GM12878 (cell line): ENCODE data around the gene RNF223. TPM values are rescaled to one million over a fixed set of nuclear protein-coding genes. Genes with fewer than 3 reads are reported as not detected.
A peak's percentile ranks its signal among the peaks of the same experiment; 100 is the strongest.

Experiments
- ATAC-seq: fragments of 200-7000 bp; cut with Tn5 transposase; 3 replicates; pipeline ENCODE4 v1.9.1; 2020; ENCODE audit warnings: mild to moderate bottlenecking, moderate library complexity
- BruUV-seq: library from RNA; stranded (reverse); fragments of 400-500 nt; replicated peaks from 2 replicates; lab custom pipeline; 2021; lab: Mats Ljungman, UMichigan
- CTCF ChIA-PET: fragments of 300-600 bp; sonication (Branson Sonifier 250); formaldehyde crosslinking; extraction: SDS; loops from one replicate; lab custom pipeline; 2021; ENCODE audit warnings: inconsistent platforms; lab: Yijun Ruan, JAX
- POLR2A ChIA-PET: fragments of 350-600 bp; formaldehyde crosslinking; extraction: SDS; loops from one replicate; lab custom pipeline; 2021; ENCODE audit warnings: inconsistent platforms; lab: Charles Lee
- RAD21 ChIA-PET: fragments of 300-600 bp; sonication (Branson Sonifier 250); formaldehyde crosslinking; loops from one replicate; lab custom pipeline; 2023; ENCODE audit warnings: antibody characterized with exemption; ENCODE audit not compliant: unreplicated experiment; lab: Charles Lee
- SMC1A ChIA-PET: fragments of 300-600 bp; sonication (Branson Sonifier 250); formaldehyde crosslinking; loops from one replicate; lab custom pipeline; 2023; ENCODE audit not compliant: unreplicated experiment, uncharacterized antibody; lab: Charles Lee
- DNase-seq: peaks from one replicate; pipeline ENCODE4 v3.0.0-alpha.2; 2011; ENCODE audit warnings: low read depth, low spot score
- FAIRE-seq: peaks from 3 replicates; lab custom pipeline; 2011; peaks lifted over from hg19 to GRCh38; lab: Jason Lieb, UNC
- H2AFZ ChIP-seq: 2 replicates; pipeline ENCODE4 v1.6.0; 2011; ENCODE audit warnings: low read depth, low read length, control low read depth; ENCODE audit not compliant: control insufficient read depth
- H3K27ac ChIP-seq: 2 replicates; pipeline ENCODE4 v1.5.1; 2011; ENCODE audit warnings: control low read depth; ENCODE audit not compliant: control insufficient read depth, insufficient read depth
- H3K27me3 ChIP-seq, 2 experiments: replicated peaks in 1 of 2; 2 replicates each; pipeline versions ENCODE4 v1.6.0 to v1.6.1; 2011; ENCODE audit warnings: low read length in 1 of 2; ENCODE audit not compliant: control insufficient read depth in 2 of 2, insufficient read depth in 2 of 2
- H3K36me3 ChIP-seq, 2 experiments: 2 replicates each; pipeline ENCODE4 v1.5.1; 2011; ENCODE audit warnings: low read length in 1 of 2; ENCODE audit not compliant: control insufficient read depth in 2 of 2, insufficient read depth in 2 of 2
- H3K4me1 ChIP-seq: 2 replicates; pipeline ENCODE4 v1.6.1; 2011; ENCODE audit warnings: mild to moderate bottlenecking, low read length, moderate library complexity, mixed read lengths; ENCODE audit not compliant: control insufficient read depth, insufficient read depth
- H3K4me2 ChIP-seq: 2 replicates; pipeline ENCODE4 v1.6.0; 2011; ENCODE audit warnings: control low read depth; ENCODE audit not compliant: control insufficient read depth, insufficient read depth
- H3K4me3 ChIP-seq: fragments of 200-600 bp; sonication (generic); 2 replicates; pipeline ENCODE4 v1.5.1; 2016
- H3K79me2 ChIP-seq: 2 replicates; pipeline ENCODE4 v1.6.0; 2011; ENCODE audit warnings: low read length; ENCODE audit not compliant: control insufficient read depth, insufficient read depth
- H3K9ac ChIP-seq: 2 replicates; pipeline ENCODE4 v1.8.0; 2011; ENCODE audit warnings: low read length, control low read depth, mixed read lengths; ENCODE audit not compliant: control insufficient read depth, insufficient read depth
- H3K9me3 ChIP-seq: replicated peaks from 3 replicates; pipeline ENCODE4 v1.5.1; 2011; ENCODE audit warnings: mild to moderate bottlenecking, low read length; ENCODE audit not compliant: control insufficient read depth, insufficient read depth
- H4K20me1 ChIP-seq: 2 replicates; pipeline ENCODE4 v1.6.0; 2011; ENCODE audit not compliant: control insufficient read depth, insufficient read depth
- BHLHE40 ChIP-seq, 2 experiments: fragments of 450-650 bp in 1 of 2; IDR thresholded peaks; 2 replicates each; pipeline ENCODE4 v1.6.1; 2011 to 2017; ENCODE audit warnings: low read depth in 2 of 2, borderline replicate concordance in 1 of 2, improper control_type of control experiment in 1 of 2, low read length in 1 of 2, mild to moderate bottlenecking in 1 of 2
- GATAD2B ChIP-seq: fragments of 450-650 bp; conservative IDR thresholded peaks from 2 replicates; pipeline ENCODE4 v1.6.1; 2017; ENCODE audit warnings: low read depth, mild to moderate bottlenecking, moderate library complexity
- IKZF1 ChIP-seq: fragments of 450-650 bp; conservative IDR thresholded peaks from 2 replicates; pipeline ENCODE4 v1.6.1; 2017; ENCODE audit warnings: antibody characterized with exemption, mild to moderate bottlenecking
- ZNF384 ChIP-seq: IDR thresholded peaks from 2 replicates; pipeline ENCODE4 v1.6.1; 2012; ENCODE audit warnings: low read depth, mild to moderate bottlenecking, low read length, improper control_type of control experiment, borderline replicate concordance
- ZSCAN29 ChIP-seq: fragments of 450-650 bp; IDR thresholded peaks from 2 replicates; pipeline ENCODE4 v1.6.1; 2017; ENCODE audit warnings: mild to moderate bottlenecking, moderate library complexity
- WGBS: methylation state at CpG from one replicate; pipeline ENCODE4 v1.1.6; 2016; ENCODE audit warnings: low lambda C conversion rate; ENCODE audit not compliant: insufficient replicate concordance, insufficient coverage; ENCODE audit errors: missing lambda C conversion rate; 5-methylcytosine and 5-hydroxymethylcytosine counted together
- in situ Hi-C: fragments of 300-500 bp; cut with MboI; formaldehyde crosslinking; loops from 9 replicates; pipeline ENCODE4 v1.14.3; 2018; ENCODE audit warnings: mixed read lengths
- intact Hi-C: fragments of 100-400 bp; cut with micrococcal nuclease; formaldehyde crosslinking; loops from one replicate; pipeline ENCODE4 v1.14.2; 2022; ENCODE audit not compliant: unreplicated experiment
- polyA plus RNA-seq, 11 experiments: library from polyadenylated mRNA; depleted of rRNA in 4 of 11; unstranded in 6 of 11; stranded (reverse) in 5 of 11; fragments of >200 nt; fragmentation: Nextera tagmentation in 4 of 11; fragmentation: Illumina TruSeq in 1 of 11; extraction: Ambion mirVana in 4 of 11; extraction: Trizol in 1 of 11; gene quantifications; 1 replicate in 1 of 11; 2 replicates in 10 of 11; pipeline versions ENCODE4 v1.2.1 to v1.2.3, GENCODE V29; 2011 to 2016; ENCODE audit warnings: inconsistent platforms in 2 of 11, missing spikeins in 2 of 11, low read depth in 1 of 11
- total RNA-seq, 4 experiments: library from RNA; depleted of rRNA in 3 of 4; stranded (reverse); fragments of >200 nt in 3 of 4; fragmentation: Illumina TruSeq in 1 of 4; extraction: Trizol in 1 of 4; gene quantifications; 2 replicates each; pipeline versions ENCODE4 v1.2.1 to v1.2.3, GENCODE V29; 2013 to 2021
- TF ChIP-seq, protein P1 (sequence below), 3 experiments: IDR thresholded peaks in 2 of 3; conservative IDR thresholded peaks in 1 of 3; 2 replicates each; pipeline ENCODE4 v1.5.1; 2011; ENCODE audit warnings: low read depth in 3 of 3, low read length in 3 of 3, mild to moderate bottlenecking in 3 of 3, control low read depth in 2 of 3, moderate library complexity in 2 of 3, inconsistent platforms in 1 of 3, mixed read lengths in 1 of 3; ENCODE audit not compliant: control insufficient read depth in 2 of 3, insufficient read depth in 1 of 3; ENCODE audit errors: extremely low read depth in 1 of 3
- TF ChIP-seq, protein P2 (sequence below): IDR thresholded peaks from 2 replicates; pipeline ENCODE4 v1.6.1; 2012; ENCODE audit warnings: improper control_type of control experiment, low read depth, low read length; ENCODE audit not compliant: insufficient replicate concordance

RNF223 gene
- total and polyA plus RNA-seq, 10 of the 15 experiments (the other 5 are each of a cell fraction or from before 2014, with no cell fraction given), result 0.06 TPM; not detected in 9

DNA sequence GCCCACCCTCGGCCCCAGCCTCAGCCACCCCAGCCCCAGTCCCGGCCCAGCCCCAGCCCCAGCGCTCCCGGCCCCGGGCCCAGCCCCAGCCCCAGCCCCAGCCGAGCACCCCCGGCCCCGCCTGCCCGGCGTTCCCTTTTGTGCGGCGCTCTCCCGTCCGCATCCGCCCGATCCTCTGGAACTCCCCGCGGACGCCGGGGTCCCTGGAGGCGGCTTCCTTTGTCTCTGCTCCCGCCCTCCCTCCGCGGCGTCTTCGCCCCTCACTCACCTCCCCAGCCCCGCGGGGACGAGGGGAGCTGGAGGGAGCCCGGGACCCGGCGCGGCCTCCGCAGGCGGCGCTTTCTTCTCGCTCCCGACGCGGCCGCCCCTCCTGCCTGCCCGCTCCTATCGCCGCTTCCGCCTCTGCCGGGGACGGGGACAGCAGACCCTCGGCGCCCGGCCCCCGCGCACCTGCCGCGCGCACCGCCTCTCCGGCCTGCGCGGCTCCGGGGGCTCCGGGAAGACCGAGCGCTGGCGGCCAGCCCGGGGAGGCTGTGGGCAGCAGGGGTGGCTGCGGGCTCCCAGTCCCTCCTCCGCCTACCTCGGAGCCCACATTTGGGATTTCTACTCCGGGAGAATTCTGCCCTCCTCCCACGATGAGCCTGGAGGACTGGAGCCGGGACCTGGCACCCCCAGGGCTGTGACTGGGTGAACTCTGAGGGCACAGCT, 40.2 kb downstream of the RNF223 start:
- under 1% methylated on average over 28 of the region's 71 CpGs for WGBS
- Histone ChIP-seq H3K4me1 (peaks cover 35% of the 10 kb centered on the region), H3K4me3 (peak overlapping the region; percentile 55), H3K27ac (no peak overlapping the region), H3K79me2 (no peaks in the 10 kb centered on the region), H3K36me3 (no peaks in the 10 kb centered on the region; a peak in 2 of 4 replicates), H3K9ac (peak overlapping the region; percentile 44; the same call in 1 of the 2 replicates), H3K4me2 (0 out of 2 replicates have a peak overlapping the region, but pooled peaks have one; percentile 54), H4K20me1 (no peaks in the 10 kb centered on the region), H3K9me3 (no peaks in the 10 kb centered on the region), H3K27me3 (no peaks in the 10 kb centered on the region), H2AFZ (no peak overlapping the region)
- DNase-seq (no peak), FAIRE-seq (no peak), ATAC-seq (peak; percentile 13)
- ChIA-PET SMC1A (interaction anchor here (1.0 to 3.6 kb wide), 7 partner anchors 12 to 338 kb away, joined by 3 to 24 read pairs (median 3); partner anchors contain the start of gene PERM1), CTCF (interaction anchor here (0.6 to 4.0 kb wide), 13 partner anchors 10 to 258 kb away, joined by 3 to 83 read pairs (median 10); partner anchors contain the start of genes AGRN, ISG15 and PERM1), RAD21 (interaction anchor here (0.7 to 3.8 kb wide), 14 partner anchors 16 to 257 kb away, joined by 3 to 58 read pairs (median 6); partner anchors contain the start of gene ISG15), POLR2A (interaction anchor here (0.6 to 2.9 kb wide), 8 partner anchors 12 to 355 kb away, joined by 3 to 15 read pairs (median 6); partner anchors contain the start of gene ISG15)
- TF ChIP-seq ZSCAN29, result no peak
- TF ChIP-seq GATAD2B, result peak; percentile 38; the same call in 1 of the 2 replicates
- TF ChIP-seq, protein P1, sequence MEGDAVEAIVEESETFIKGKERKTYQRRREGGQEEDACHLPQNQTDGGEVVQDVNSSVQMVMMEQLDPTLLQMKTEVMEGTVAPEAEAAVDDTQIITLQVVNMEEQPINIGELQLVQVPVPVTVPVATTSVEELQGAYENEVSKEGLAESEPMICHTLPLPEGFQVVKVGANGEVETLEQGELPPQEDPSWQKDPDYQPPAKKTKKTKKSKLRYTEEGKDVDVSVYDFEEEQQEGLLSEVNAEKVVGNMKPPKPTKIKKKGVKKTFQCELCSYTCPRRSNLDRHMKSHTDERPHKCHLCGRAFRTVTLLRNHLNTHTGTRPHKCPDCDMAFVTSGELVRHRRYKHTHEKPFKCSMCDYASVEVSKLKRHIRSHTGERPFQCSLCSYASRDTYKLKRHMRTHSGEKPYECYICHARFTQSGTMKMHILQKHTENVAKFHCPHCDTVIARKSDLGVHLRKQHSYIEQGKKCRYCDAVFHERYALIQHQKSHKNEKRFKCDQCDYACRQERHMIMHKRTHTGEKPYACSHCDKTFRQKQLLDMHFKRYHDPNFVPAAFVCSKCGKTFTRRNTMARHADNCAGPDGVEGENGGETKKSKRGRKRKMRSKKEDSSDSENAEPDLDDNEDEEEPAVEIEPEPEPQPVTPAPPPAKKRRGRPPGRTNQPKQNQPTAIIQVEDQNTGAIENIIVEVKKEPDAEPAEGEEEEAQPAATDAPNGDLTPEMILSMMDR (IDR thresholded peaks at IDR 0.05 in 2 of 3, conservative IDR thresholded peaks at IDR 0.05 in 1 of 3; ENCODE audit: control insufficient read depth in 2 of 3, extremely low read depth in 1 of 3, insufficient read depth in 1 of 3, low read depth in 3 of 3, low read length in 3 of 3), result 0 out of 6 replicates have a peak, but pooled peaks of 1 of the 3 experiments have one; percentile 1
- peak; percentile 37; the same call in 1 of the 2 replicates for TF ChIP-seq IKZF1
- no peak for TF ChIP-seq ZNF384
- TF ChIP-seq BHLHE40 (IDR thresholded peaks at IDR 0.05; ENCODE audit: borderline replicate concordance in 1 of 2, low read depth in 2 of 2, low read length in 1 of 2), result peak in 1 of 2 experiments; percentile 22; a peak in 1 of 4 replicates
- TF ChIP-seq, protein P2, sequence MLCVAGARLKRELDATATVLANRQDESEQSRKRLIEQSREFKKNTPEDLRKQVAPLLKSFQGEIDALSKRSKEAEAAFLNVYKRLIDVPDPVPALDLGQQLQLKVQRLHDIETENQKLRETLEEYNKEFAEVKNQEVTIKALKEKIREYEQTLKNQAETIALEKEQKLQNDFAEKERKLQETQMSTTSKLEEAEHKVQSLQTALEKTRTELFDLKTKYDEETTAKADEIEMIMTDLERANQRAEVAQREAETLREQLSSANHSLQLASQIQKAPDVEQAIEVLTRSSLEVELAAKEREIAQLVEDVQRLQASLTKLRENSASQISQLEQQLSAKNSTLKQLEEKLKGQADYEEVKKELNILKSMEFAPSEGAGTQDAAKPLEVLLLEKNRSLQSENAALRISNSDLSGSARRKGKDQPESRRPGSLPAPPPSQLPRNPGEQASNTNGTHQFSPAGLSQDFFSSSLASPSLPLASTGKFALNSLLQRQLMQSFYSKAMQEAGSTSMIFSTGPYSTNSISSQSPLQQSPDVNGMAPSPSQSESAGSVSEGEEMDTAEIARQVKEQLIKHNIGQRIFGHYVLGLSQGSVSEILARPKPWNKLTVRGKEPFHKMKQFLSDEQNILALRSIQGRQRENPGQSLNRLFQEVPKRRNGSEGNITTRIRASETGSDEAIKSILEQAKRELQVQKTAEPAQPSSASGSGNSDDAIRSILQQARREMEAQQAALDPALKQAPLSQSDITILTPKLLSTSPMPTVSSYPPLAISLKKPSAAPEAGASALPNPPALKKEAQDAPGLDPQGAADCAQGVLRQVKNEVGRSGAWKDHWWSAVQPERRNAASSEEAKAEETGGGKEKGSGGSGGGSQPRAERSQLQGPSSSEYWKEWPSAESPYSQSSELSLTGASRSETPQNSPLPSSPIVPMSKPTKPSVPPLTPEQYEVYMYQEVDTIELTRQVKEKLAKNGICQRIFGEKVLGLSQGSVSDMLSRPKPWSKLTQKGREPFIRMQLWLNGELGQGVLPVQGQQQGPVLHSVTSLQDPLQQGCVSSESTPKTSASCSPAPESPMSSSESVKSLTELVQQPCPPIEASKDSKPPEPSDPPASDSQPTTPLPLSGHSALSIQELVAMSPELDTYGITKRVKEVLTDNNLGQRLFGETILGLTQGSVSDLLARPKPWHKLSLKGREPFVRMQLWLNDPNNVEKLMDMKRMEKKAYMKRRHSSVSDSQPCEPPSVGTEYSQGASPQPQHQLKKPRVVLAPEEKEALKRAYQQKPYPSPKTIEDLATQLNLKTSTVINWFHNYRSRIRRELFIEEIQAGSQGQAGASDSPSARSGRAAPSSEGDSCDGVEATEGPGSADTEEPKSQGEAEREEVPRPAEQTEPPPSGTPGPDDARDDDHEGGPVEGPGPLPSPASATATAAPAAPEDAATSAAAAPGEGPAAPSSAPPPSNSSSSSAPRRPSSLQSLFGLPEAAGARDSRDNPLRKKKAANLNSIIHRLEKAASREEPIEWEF, result no peak
- in situ Hi-C loops (no loop called here), intact Hi-C loops (loop anchor here (1.0 to 2.0 kb wide), 3 partner anchors 25 to 257 kb away; no protein-coding TSS in a partner anchor)
- BruUV-seq, result no TSS peak
